ENCODE data around the gene SLC6A17.

Gene SLC6A17

GRCh38 chr1:110161165-110161564, 10.9 kb downstream of the SLC6A17 start:
- no peak overlapping the region for H3K4me3 ChIP-seq (ENCODE audit: low read depth, low read length)
- TF ChIP-seq MYC (IDR thresholded peaks at IDR 0.05; ENCODE audit: low read depth, low read length) = no peak
- TF ChIP-seq, protein P1, sequence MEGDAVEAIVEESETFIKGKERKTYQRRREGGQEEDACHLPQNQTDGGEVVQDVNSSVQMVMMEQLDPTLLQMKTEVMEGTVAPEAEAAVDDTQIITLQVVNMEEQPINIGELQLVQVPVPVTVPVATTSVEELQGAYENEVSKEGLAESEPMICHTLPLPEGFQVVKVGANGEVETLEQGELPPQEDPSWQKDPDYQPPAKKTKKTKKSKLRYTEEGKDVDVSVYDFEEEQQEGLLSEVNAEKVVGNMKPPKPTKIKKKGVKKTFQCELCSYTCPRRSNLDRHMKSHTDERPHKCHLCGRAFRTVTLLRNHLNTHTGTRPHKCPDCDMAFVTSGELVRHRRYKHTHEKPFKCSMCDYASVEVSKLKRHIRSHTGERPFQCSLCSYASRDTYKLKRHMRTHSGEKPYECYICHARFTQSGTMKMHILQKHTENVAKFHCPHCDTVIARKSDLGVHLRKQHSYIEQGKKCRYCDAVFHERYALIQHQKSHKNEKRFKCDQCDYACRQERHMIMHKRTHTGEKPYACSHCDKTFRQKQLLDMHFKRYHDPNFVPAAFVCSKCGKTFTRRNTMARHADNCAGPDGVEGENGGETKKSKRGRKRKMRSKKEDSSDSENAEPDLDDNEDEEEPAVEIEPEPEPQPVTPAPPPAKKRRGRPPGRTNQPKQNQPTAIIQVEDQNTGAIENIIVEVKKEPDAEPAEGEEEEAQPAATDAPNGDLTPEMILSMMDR (IDR thresholded peaks at IDR 0.05; ENCODE audit: low read depth, low read length) = no peak
- no peak for TF ChIP-seq POLR2A (IDR thresholded peaks at IDR 0.05; ENCODE audit: extremely low read depth, insufficient read length)
- TF ChIP-seq, protein P2, sequence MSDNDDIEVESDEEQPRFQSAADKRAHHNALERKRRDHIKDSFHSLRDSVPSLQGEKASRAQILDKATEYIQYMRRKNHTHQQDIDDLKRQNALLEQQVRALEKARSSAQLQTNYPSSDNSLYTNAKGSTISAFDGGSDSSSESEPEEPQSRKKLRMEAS (IDR thresholded peaks at IDR 0.05; ENCODE audit: low read depth, low read length) = no peak
- no peak for DNase-seq (ENCODE audit: low read depth)

DNA sequence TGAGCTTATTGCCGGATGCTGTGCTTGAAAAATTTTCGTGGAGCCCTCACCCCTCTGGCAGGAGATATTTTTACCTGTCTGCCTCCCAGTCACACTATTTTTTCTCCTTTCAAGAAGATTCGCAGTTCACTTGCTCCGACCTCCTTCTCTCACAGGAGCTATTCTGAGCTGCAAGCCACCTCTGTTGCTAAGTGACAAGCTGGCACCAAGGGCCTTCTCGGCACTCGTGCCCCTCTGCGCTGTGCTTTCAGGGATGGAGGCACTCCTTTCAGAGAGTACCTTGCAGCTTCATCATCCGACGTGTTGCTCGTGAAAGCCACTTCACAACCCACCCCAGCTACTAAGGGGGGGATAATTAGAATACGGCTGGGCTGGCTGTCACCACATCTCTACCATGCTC, 11.6 kb downstream of the SLC6A17 start:
- DNase-seq (ENCODE audit: low read depth) = no peak
- H3K4me3 ChIP-seq (ENCODE audit: low read depth, low read length) = no peak overlapping the region
- TF ChIP-seq MYC (IDR thresholded peaks at IDR 0.05; ENCODE audit: low read depth, low read length) = no peak
- no peak for TF ChIP-seq POLR2A (IDR thresholded peaks at IDR 0.05; ENCODE audit: extremely low read depth, insufficient read length)
- TF ChIP-seq, protein P2 (IDR thresholded peaks at IDR 0.05; ENCODE audit: low read depth, low read length) = no peak
- TF ChIP-seq, protein P1 (IDR thresholded peaks at IDR 0.05; ENCODE audit: low read depth, low read length) = no peak

DNA sequence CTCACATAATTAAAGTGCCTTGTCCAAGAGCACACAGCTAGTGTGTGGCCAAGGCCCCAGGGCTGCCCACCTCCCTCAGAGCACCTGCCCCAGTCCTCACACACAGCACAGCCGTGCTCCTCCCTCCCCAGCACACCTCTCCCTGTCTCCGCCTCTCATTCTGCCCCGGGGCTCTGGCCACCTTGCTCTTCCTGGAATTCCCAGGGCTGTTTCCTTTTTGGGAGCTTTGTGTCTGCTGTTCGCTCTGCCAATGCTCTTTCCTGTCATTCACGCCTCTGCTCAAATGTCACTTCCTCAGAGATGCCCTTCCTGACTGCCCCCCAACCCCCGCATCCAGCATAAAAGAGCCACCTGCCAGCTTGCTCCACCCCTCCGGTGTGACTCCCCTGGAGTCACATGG, 13.3 kb downstream of the SLC6A17 start:
- H3K4me3 ChIP-seq (ENCODE audit: low read depth, low read length) = no peak overlapping the region

GRCh38 chr1:110164725-110165350, 14.5 kb downstream of the SLC6A17 start:
- peak; percentile 14 for DNase-seq (ENCODE audit: low read depth)
- TF ChIP-seq, protein P1 (IDR thresholded peaks at IDR 0.05; ENCODE audit: low read depth, low read length) = no peak
- TF ChIP-seq MYC (IDR thresholded peaks at IDR 0.05; ENCODE audit: low read depth, low read length) (no peak), POLR2A (IDR thresholded peaks at IDR 0.05; ENCODE audit: extremely low read depth, insufficient read length) (no peak)
- TF ChIP-seq, protein P2 (IDR thresholded peaks at IDR 0.05; ENCODE audit: low read depth, low read length) = no peak

More for the DNA sequence above, 13.3 kb downstream of the SLC6A17 start:
- DNase-seq (ENCODE audit: low read depth) = no peak
- TF ChIP-seq MYC (IDR thresholded peaks at IDR 0.05; ENCODE audit: low read depth, low read length) (no peak), POLR2A (IDR thresholded peaks at IDR 0.05; ENCODE audit: extremely low read depth, insufficient read length) (no peak)
- TF ChIP-seq, protein P1 (IDR thresholded peaks at IDR 0.05; ENCODE audit: low read depth, low read length) = no peak
- TF ChIP-seq, protein P2 (IDR thresholded peaks at IDR 0.05; ENCODE audit: low read depth, low read length) = no peak

GRCh38 chr1:110165761-110166231, 15.5 kb downstream of the SLC6A17 start:
- DNase-seq (ENCODE audit: low read depth) = no peak
- TF ChIP-seq MYC (IDR thresholded peaks at IDR 0.05; ENCODE audit: low read depth, low read length) (no peak), POLR2A (IDR thresholded peaks at IDR 0.05; ENCODE audit: extremely low read depth, insufficient read length) (no peak)
- TF ChIP-seq, protein P2 (IDR thresholded peaks at IDR 0.05; ENCODE audit: low read depth, low read length) = no peak
- TF ChIP-seq, protein P1 (IDR thresholded peaks at IDR 0.05; ENCODE audit: low read depth, low read length) = no peak
- no peak overlapping the region for H3K4me3 ChIP-seq (ENCODE audit: low read depth, low read length)

More at GRCh38 chr1:110164725-110165350, 14.5 kb downstream of the SLC6A17 start:
- no peak overlapping the region for H3K4me3 ChIP-seq (ENCODE audit: low read depth, low read length)

Data from NB4 (cell line).